Measurements from ENCODE around the gene RGS12. TPM values are rescaled to one million over a fixed set of nuclear protein-coding genes. Genes with fewer than 3 reads are reported as not detected.

Gene RGS12
- total RNA-seq, 1 experiment from 2014 or later, result 23.1 TPM

GRCh38 chr4:3291969-3292570 is 751 bp upstream of the RGS12 start:
- Mint-ChIP-seq H3K27ac (ENCODE audit: unreplicated experiment) (peak overlapping the region; percentile 19), H3K36me3 (ENCODE audit: insufficient read depth, unreplicated experiment) (peaks cover 6% of the 10 kb centered on the region), H3K4me3 (ENCODE audit: unreplicated experiment) (peak overlapping the region; percentile 88), H3K27me3 (ENCODE audit: insufficient read depth, unreplicated experiment) (no peaks in the 10 kb centered on the region), H3K9me3 (ENCODE audit: unreplicated experiment) (no peaks in the 10 kb centered on the region), H3K4me1 (ENCODE audit: low read depth, unreplicated experiment) (peaks cover 17% of the 10 kb centered on the region)
- Histone ChIP-seq H3K27me3 (replicated peaks; ENCODE audit: control insufficient read depth, insufficient read depth, low read length) (no peaks in the 10 kb centered on the region), H3K4me3 (ENCODE audit: low read depth, low read length) (peak overlapping the region; percentile 82), H3K9me3 (no peaks in the 10 kb centered on the region), H3K4me1 (no peaks in the 10 kb centered on the region), H3K36me3 (ENCODE audit: control insufficient read depth, insufficient read depth, low read length) (no peaks in the 10 kb centered on the region)
- no peak for TF ChIP-seq CTCF (IDR thresholded peaks at IDR 0.05; ENCODE audit: insufficient read depth in 1 of 2, low read depth in 1 of 2, low read length in 1 of 2, severe bottlenecking in 1 of 2, unreplicated experiment in 1 of 2)
- peak in 1 of 2 experiments; percentile 53 for DNase-seq
- intact Hi-C loops (cut with micrococcal nuclease; ENCODE audit: unreplicated experiment), result loop anchor here (1.0 kb wide), 1 partner anchor 218 kb away; the partner anchor contains the start of genes HTT and HTT-AS
- CTCF ChIA-PET, result interaction anchor here (0.6 to 1.1 kb wide), 2 partner anchors 18 to 314 kb away, joined by 3 read pairs; no protein-coding TSS in a partner anchor
- BruUV-seq (replicated peaks), result no TSS peak
- POLR2A ChIA-PET, result no interaction called here

GRCh38 chr4:3293401-3294391 is 875 bp downstream of the RGS12 start:
- Mint-ChIP-seq H3K27me3 (ENCODE audit: insufficient read depth, unreplicated experiment) (no peaks in the 10 kb centered on the region), H3K27ac (ENCODE audit: unreplicated experiment) (peak overlapping the region; percentile 77), H3K4me3 (ENCODE audit: unreplicated experiment) (peak overlapping the region; percentile 84), H3K9me3 (ENCODE audit: unreplicated experiment) (no peaks in the 10 kb centered on the region), H3K4me1 (ENCODE audit: low read depth, unreplicated experiment) (peaks cover 17% of the 10 kb centered on the region), H3K36me3 (ENCODE audit: insufficient read depth, unreplicated experiment) (peaks cover 6% of the 10 kb centered on the region)
- H3K27me3 ChIP-seq (replicated peaks; ENCODE audit: control insufficient read depth, insufficient read depth, low read length), result no peaks in the 10 kb centered on the region
- H3K4me1 ChIP-seq, result no peaks in the 10 kb centered on the region
- ChIA-PET CTCF (no interaction called here), POLR2A (interaction anchor here (0.6 kb wide), 1 partner anchor 202 kb away, joined by 4 read pairs; no protein-coding TSS in a partner anchor)
- no peak for TF ChIP-seq CTCF (IDR thresholded peaks at IDR 0.05; ENCODE audit: insufficient read depth in 1 of 2, low read depth in 1 of 2, low read length in 1 of 2, severe bottlenecking in 1 of 2, unreplicated experiment in 1 of 2)
- no peak for DNase-seq
- H3K4me3 ChIP-seq (ENCODE audit: low read depth, low read length), result peak overlapping the region; percentile 57
- no peaks in the 10 kb centered on the region for H3K36me3 ChIP-seq (ENCODE audit: control insufficient read depth, insufficient read depth, low read length)
- intact Hi-C loops (cut with micrococcal nuclease; ENCODE audit: unreplicated experiment), result no loop called here
- H3K9me3 ChIP-seq, result no peaks in the 10 kb centered on the region
- BruUV-seq (replicated peaks), result no TSS peak

- Mint-ChIP-seq H3K4me3 (ENCODE audit: unreplicated experiment) (no peak overlapping the region), H3K27ac (ENCODE audit: unreplicated experiment) (no peak overlapping the region), H3K9me3 (ENCODE audit: unreplicated experiment) (no peaks in the 10 kb centered on the region), H3K4me1 (ENCODE audit: low read depth, unreplicated experiment) (peaks cover 17% of the 10 kb centered on the region), H3K36me3 (ENCODE audit: insufficient read depth, unreplicated experiment) (peaks cover 6% of the 10 kb centered on the region), H3K27me3 (ENCODE audit: insufficient read depth, unreplicated experiment) (no peaks in the 10 kb centered on the region)
- no peaks in the 10 kb centered on the region for H3K36me3 ChIP-seq (ENCODE audit: control insufficient read depth, insufficient read depth, low read length)
- no peak for DNase-seq
- POLR2A ChIA-PET, result no interaction called here
- TF ChIP-seq CTCF (IDR thresholded peaks at IDR 0.05; ENCODE audit: insufficient read depth in 1 of 2, low read depth in 1 of 2, low read length in 1 of 2, severe bottlenecking in 1 of 2, unreplicated experiment in 1 of 2), result no peak
- H3K9me3 ChIP-seq, result no peaks in the 10 kb centered on the region
- intact Hi-C loops (cut with micrococcal nuclease; ENCODE audit: unreplicated experiment), result no loop called here
- BruUV-seq (replicated peaks), result no TSS peak
- H3K27me3 ChIP-seq (replicated peaks; ENCODE audit: control insufficient read depth, insufficient read depth, low read length), result no peaks in the 10 kb centered on the region
- H3K4me1 ChIP-seq, result no peaks in the 10 kb centered on the region
- no peak overlapping the region for H3K4me3 ChIP-seq (ENCODE audit: low read depth, low read length)
- CTCF ChIA-PET, result no interaction called here
Observed at GRCh38 chr4:3294401-3295241, 1.8 kb downstream of the RGS12 start.

All from Caco-2 (cell line).